HAP-1 (cell line): Measurements from ENCODE around the gene PPTC7.
A peak's percentile ranks its signal among the peaks of the same experiment; 100 is the strongest.
"Not testable (repeated sequence)": the region's sequence is repeated elsewhere in the genome, so short reads cannot be mapped to it uniquely, and the experiment has no call there.

ENCODE experiments used
- DNase-seq, 2 experiments: peaks; one replicate each; pipeline ENCODE4 v3.0.0-alpha.2; 2016 to 2020; ENCODE audit warnings: low spot score in 2 of 2
- H3K27me3 ChIP-seq: fragments of 250-450 bp; sonication (Bioruptor Pico); 2 replicates; pipeline ENCODE4 v1.5.1; 2020; ENCODE audit warnings: low read depth, mild to moderate bottlenecking, moderate library complexity
- H3K36me3 ChIP-seq: fragments of 250-450 bp; sonication (Bioruptor Pico); replicated peaks from 2 replicates; pipeline ENCODE4 v1.5.1; 2020; ENCODE audit warnings: mild to moderate bottlenecking
- H3K4me1 ChIP-seq: fragments of 250-450 bp; sonication (Bioruptor Pico); 2 replicates; pipeline ENCODE4 v1.5.1; 2020; ENCODE audit warnings: mild to moderate bottlenecking
- H3K4me3 ChIP-seq: fragments of 250-450 bp; sonication (Bioruptor Pico); 2 replicates; pipeline ENCODE4 v1.5.1; 2020; ENCODE audit warnings: mild to moderate bottlenecking, moderate library complexity
- H3K9me3 ChIP-seq: fragments of 250-450 bp; sonication (Bioruptor Pico); 2 replicates; pipeline ENCODE4 v1.5.1; 2020; ENCODE audit warnings: mild to moderate bottlenecking, moderate library complexity
- in situ Hi-C: fragments of 300-500 bp; cut with MboI; formaldehyde crosslinking; loops from 3 replicates; pipeline ENCODE4 v1.14.3; 2020; ENCODE audit warnings: low sequenced_read_pairs, inconsistent platforms, mixed read lengths

PPTC7 gene

GRCh38 chr12:110583137-110584059 lies at the start of gene PPTC7:
PPTC7 (minus strand) TSS chr12:110583318; CDS start chr12:110583031, 287 bp downstream.
- in situ Hi-C loops = no loop called here
- peaks cover 14% of the 10 kb centered on the region for H3K4me1 ChIP-seq
- H3K4me3 ChIP-seq = peak within 1 kb of the TSS; percentile 86
- H3K9me3 ChIP-seq = no peaks in the 10 kb centered on the region
- DNase-seq = peak; percentile 96 to 98
- no peaks in the 10 kb centered on the region for H3K27me3 ChIP-seq
- no peaks in the 10 kb centered on the region for H3K36me3 ChIP-seq

GRCh38 chr12:110627500-110628195 lies 44.5 kb upstream of the PPTC7 start:
- Histone ChIP-seq H3K36me3 (peaks cover 15% of the 10 kb centered on the region), H3K9me3 (no peaks in the 10 kb centered on the region), H3K4me3 (no peak overlapping the region), H3K27me3 (no peaks in the 10 kb centered on the region), H3K4me1 (no peaks in the 10 kb centered on the region)
- in situ Hi-C loops = no loop called here
- DNase-seq = no peak

- H3K9me3 ChIP-seq = no peaks in the 10 kb centered on the region
- DNase-seq = no peak
- in situ Hi-C loops = loop anchor here (25.0 kb wide), 1 partner anchor 535 kb away; no protein-coding TSS in a partner anchor
- no peaks in the 10 kb centered on the region for H3K27me3 ChIP-seq
- H3K4me3 ChIP-seq = no peak overlapping the region
- H3K36me3 ChIP-seq = no peaks in the 10 kb centered on the region
- H3K4me1 ChIP-seq = no peaks in the 10 kb centered on the region
These were observed 39.5 kb upstream of the PPTC7 start for GRCh38 chr12:110622582-110622981.

- no peak overlapping the region for H3K4me3 ChIP-seq
- in situ Hi-C loops = loop anchor here (10.0 to 25.0 kb wide), 2 partner anchors 205 to 532 kb away; no protein-coding TSS in a partner anchor
- DNase-seq = no peak
These were observed 36.4 kb upstream of the PPTC7 start for GRCh38 chr12:110619534-110619953.

GRCh38 chr12:110616471-110617115 lies 33.5 kb upstream of the PPTC7 start:
- DNase-seq = no peak
- 0 out of 2 replicates have a peak, but pooled peaks cover 3% of the 10 kb centered on the region for H3K36me3 ChIP-seq
- no peaks in the 10 kb centered on the region for H3K9me3 ChIP-seq
- H3K27me3 ChIP-seq = no peaks in the 10 kb centered on the region
- no peaks in the 10 kb centered on the region for H3K4me1 ChIP-seq
- H3K4me3 ChIP-seq = no peak overlapping the region
- in situ Hi-C loops = loop anchor here (10.0 to 25.0 kb wide), 2 partner anchors 208 to 529 kb away; no protein-coding TSS in a partner anchor

More at GRCh38 chr12:110619534-110619953, 36.4 kb upstream of the PPTC7 start:
- Histone ChIP-seq H3K9me3 (no peaks in the 10 kb centered on the region), H3K27me3 (no peaks in the 10 kb centered on the region), H3K4me1 (no peaks in the 10 kb centered on the region), H3K36me3 (0 out of 2 replicates have a peak, but pooled peaks cover 3% of the 10 kb centered on the region)

GRCh38 chr12:110615171-110615570 lies 32.1 kb upstream of the PPTC7 start:
- H3K27me3 ChIP-seq = no peaks in the 10 kb centered on the region
- no peak overlapping the region for H3K4me3 ChIP-seq
- 0 out of 2 replicates have a peak, but pooled peaks cover 3% of the 10 kb centered on the region for H3K36me3 ChIP-seq
- no peaks in the 10 kb centered on the region for H3K4me1 ChIP-seq
- H3K9me3 ChIP-seq = no peaks in the 10 kb centered on the region
- DNase-seq = no peak
- in situ Hi-C loops = loop anchor here (10.0 to 25.0 kb wide), 2 partner anchors 210 to 528 kb away; no protein-coding TSS in a partner anchor

GRCh38 chr12:110613771-110614684 lies 30.9 kb upstream of the PPTC7 start, which contains the start of gene TCTN1:
TCTN1 (plus strand) TSS chr12:110614129; CDS start chr12:110614183, 54 bp downstream.
- no peaks in the 10 kb centered on the region for H3K9me3 ChIP-seq
- H3K4me1 ChIP-seq = peaks cover 7% of the 10 kb centered on the region
- peak; percentile 95 to 99 for DNase-seq
- peak within 1 kb of the TSS; percentile 50 for H3K4me3 ChIP-seq
- in situ Hi-C loops = loop anchor here (10.0 to 25.0 kb wide), 2 partner anchors 211 to 527 kb away; no protein-coding TSS in a partner anchor
- no peaks in the 10 kb centered on the region for H3K27me3 ChIP-seq
- 0 out of 2 replicates have a peak, but pooled peaks cover 3% of the 10 kb centered on the region for H3K36me3 ChIP-seq

- H3K36me3 ChIP-seq = 0 out of 2 replicates have a peak, but pooled peaks cover 3% of the 10 kb centered on the region
- peak overlapping the region; percentile 50 for H3K4me3 ChIP-seq
- H3K27me3 ChIP-seq = no peaks in the 10 kb centered on the region
- in situ Hi-C loops = loop anchor here (10.0 to 25.0 kb wide), 2 partner anchors 212 to 526 kb away; no protein-coding TSS in a partner anchor
- peaks cover 8% of the 10 kb centered on the region for H3K4me1 ChIP-seq
- no peak for DNase-seq
- H3K9me3 ChIP-seq = no peaks in the 10 kb centered on the region
These were observed 30.1 kb upstream of the PPTC7 start for GRCh38 chr12:110613071-110613770.

- no peak for DNase-seq
These were observed 23.1 kb upstream of the PPTC7 start for GRCh38 chr12:110606253-110606611.

GRCh38 chr12:110602085-110602814 lies 19.1 kb upstream of the PPTC7 start:
- in situ Hi-C loops = loop anchor here (10.0 to 25.0 kb wide), 2 partner anchors 137 to 515 kb away; partner anchors contain the start of genes FAM216A and GPN3
- not testable (repeated sequence) for H3K9me3 ChIP-seq, H3K27me3 ChIP-seq, H3K4me1 ChIP-seq, H3K4me3 ChIP-seq, H3K36me3 ChIP-seq
- DNase-seq = peak; percentile 63 to 71

More at GRCh38 chr12:110606253-110606611, 23.1 kb upstream of the PPTC7 start:
- no peak overlapping the region for H3K4me3 ChIP-seq
- H3K4me1 ChIP-seq = peaks cover 8% of the 10 kb centered on the region
- no peaks in the 10 kb centered on the region for H3K9me3 ChIP-seq
- no peaks in the 10 kb centered on the region for H3K36me3 ChIP-seq
- H3K27me3 ChIP-seq = no peaks in the 10 kb centered on the region
- in situ Hi-C loops = loop anchor here (10.0 to 25.0 kb wide), 2 partner anchors 141 to 519 kb away; partner anchors contain the start of genes FAM216A and GPN3

GRCh38 chr12:110600254-110600653 lies 17.1 kb upstream of the PPTC7 start:
- in situ Hi-C loops = loop anchor here (10.0 to 25.0 kb wide), 2 partner anchors 135 to 513 kb away; partner anchors contain the start of genes FAM216A and GPN3
- peak in 1 of 2 experiments; percentile 44 for DNase-seq
- Histone ChIP-seq H3K4me1 (no peaks in the 10 kb centered on the region), H3K4me3 (no peak overlapping the region), H3K36me3 (no peaks in the 10 kb centered on the region), H3K9me3 (no peaks in the 10 kb centered on the region), H3K27me3 (no peaks in the 10 kb centered on the region)
